Endothelial cell of hepatic sinusoid (primary cell): ENCODE measurements around the gene SPRN.
"Not testable (repeated sequence)": the region's sequence is repeated elsewhere in the genome, so short reads cannot be mapped to it uniquely, and the experiment has no call there.

ENCODE experiments used
- in situ Hi-C: cut with HindIII; loops from 2 replicates; pipeline ENCODE4 v1.10.0; 2017; ENCODE audit warnings: low sequenced_read_pairs

Gene SPRN

GRCh38 chr10:133388973-133389818, 35.2 kb downstream of the SPRN start:
- in situ Hi-C loops = no loop called here

- in situ Hi-C loops = no loop called here
Observed at GRCh38 chr10:133388236-133388972, 36.0 kb downstream of the SPRN start.

- in situ Hi-C loops = not testable (repeated sequence)
Observed at GRCh38 chr10:133386951-133387350, 37.5 kb downstream of the SPRN start.

- in situ Hi-C loops = no loop called here
Observed at GRCh38 chr10:133385214-133385613, 39.2 kb downstream of the SPRN start.

- in situ Hi-C loops = no loop called here
Observed at GRCh38 chr10:133384071-133384470, 40.4 kb downstream of the SPRN start.

GRCh38 chr10:133383551-133383950, 40.9 kb downstream of the SPRN start:
- in situ Hi-C loops = no loop called here

- in situ Hi-C loops = no loop called here
Observed at GRCh38 chr10:133381036-133381435, 43.4 kb downstream of the SPRN start.

- in situ Hi-C loops = no loop called here
Observed at GRCh38 chr10:133379801-133380666, 44.4 kb downstream of the SPRN start.

- in situ Hi-C loops = no loop called here
Observed at GRCh38 chr10:133379152-133379800, 45.1 kb downstream of the SPRN start, which contains the start of gene PAOX. PAOX (plus strand) TSS chr10:133379262; CDS start chr10:133379317, 55 bp downstream.

GRCh38 chr10:133378251-133379096, 46.0 kb downstream of the SPRN start:
- in situ Hi-C loops = no loop called here

- in situ Hi-C loops = no loop called here
Observed at GRCh38 chr10:133377818-133378250, 46.6 kb downstream of the SPRN start.

GRCh38 chr10:133377025-133377817, 47.2 kb downstream of the SPRN start:
- in situ Hi-C loops = no loop called here

GRCh38 chr10:133376183-133376582, 48.2 kb downstream of the SPRN start:
- in situ Hi-C loops = not testable (repeated sequence)

GRCh38 chr10:133375357-133376115, 48.9 kb downstream of the SPRN start:
- in situ Hi-C loops = no loop called here

- in situ Hi-C loops = no loop called here
Observed at GRCh38 chr10:133373174-133374090, 51.0 kb downstream of the SPRN start, which contains the start of gene ECHS1. ECHS1 (minus strand) TSS chr10:133373354; CDS start chr10:133373333, 21 bp downstream.

- in situ Hi-C loops = no loop called here
Observed at GRCh38 chr10:133372507-133372906, 51.9 kb downstream of the SPRN start.
